Central memory CD8-positive, alpha-beta T cell (primary cell): ENCODE results near the gene FARP1.
A peak's percentile ranks its signal among the peaks of the same experiment; 100 is the strongest.
"Not testable (repeated sequence)": the region's sequence is repeated elsewhere in the genome, so short reads cannot be mapped to it uniquely, and the experiment has no call there.

Source experiments
- ATAC-seq: fragments of 150-1000 bp; cut with Tn5 transposase; replicated peaks from 2 replicates; pipeline ENCODE4 v1.10.0; 2022; ENCODE audit warnings: mild to moderate bottlenecking, moderate FRiP score, moderate number of reproducible peaks; ENCODE audit not compliant: poor library complexity, severe bottlenecking; ENCODE audit errors: extremely low read depth
- DNase-seq, 2 donors: peaks; one replicate each; pipeline ENCODE4 v3.0.0; 2021; ENCODE audit warnings: low spot score in 2 of 2
- H3K27ac Mint-ChIP-seq: one replicate; pipeline ENCODE4 v1.8.0; 2022; ENCODE audit warnings: low read depth, mild to moderate bottlenecking, moderate library complexity, mixed read lengths
- H3K27me3 Mint-ChIP-seq: one replicate; pipeline ENCODE4 v1.8.0; 2022; ENCODE audit warnings: mixed read lengths
- H3K36me3 Mint-ChIP-seq: one replicate; pipeline ENCODE4 v1.8.0; 2022; ENCODE audit warnings: mild to moderate bottlenecking, moderate library complexity, mixed read lengths; ENCODE audit not compliant: insufficient read depth
- H3K4me1 Mint-ChIP-seq: one replicate; pipeline ENCODE4 v1.8.0; 2022; ENCODE audit warnings: mixed read lengths
- H3K4me3 Mint-ChIP-seq: one replicate; pipeline ENCODE4 v1.8.0; 2022; ENCODE audit warnings: mild to moderate bottlenecking, moderate library complexity, mixed read lengths
- H3K9me3 Mint-ChIP-seq: one replicate; pipeline ENCODE4 v1.8.0; 2022; ENCODE audit warnings: mixed read lengths

Gene FARP1

DNA sequence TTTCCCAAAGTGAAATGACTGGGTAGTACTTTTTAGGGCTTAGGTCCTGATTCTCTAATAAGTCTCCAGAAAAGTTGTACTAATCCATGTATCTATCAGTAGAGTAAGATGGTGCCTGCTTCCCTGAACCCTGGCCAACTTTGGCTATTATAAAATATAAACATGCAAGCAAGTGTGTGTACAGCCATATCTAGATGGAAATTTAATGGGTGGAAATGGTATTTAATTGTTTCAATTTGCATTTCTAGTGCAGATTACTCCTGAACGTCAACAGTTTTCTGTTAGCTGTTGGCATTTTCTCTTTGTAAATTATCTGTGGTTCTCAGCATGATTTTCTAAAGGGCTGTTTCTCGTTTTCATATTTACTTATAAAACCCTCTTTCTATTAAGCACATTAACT, 221.3 kb downstream of the FARP1 start:
- no peaks in the 10 kb centered on the region for H3K36me3 Mint-ChIP-seq
- no peak overlapping the region for H3K4me3 Mint-ChIP-seq
- no peak for DNase-seq
- peaks cover 36% of the 10 kb centered on the region for H3K27me3 Mint-ChIP-seq
- no peak overlapping the region for H3K27ac Mint-ChIP-seq
- H3K4me1 Mint-ChIP-seq: no peaks in the 10 kb centered on the region
- no peak for ATAC-seq
- H3K9me3 Mint-ChIP-seq: no peaks in the 10 kb centered on the region

DNA sequence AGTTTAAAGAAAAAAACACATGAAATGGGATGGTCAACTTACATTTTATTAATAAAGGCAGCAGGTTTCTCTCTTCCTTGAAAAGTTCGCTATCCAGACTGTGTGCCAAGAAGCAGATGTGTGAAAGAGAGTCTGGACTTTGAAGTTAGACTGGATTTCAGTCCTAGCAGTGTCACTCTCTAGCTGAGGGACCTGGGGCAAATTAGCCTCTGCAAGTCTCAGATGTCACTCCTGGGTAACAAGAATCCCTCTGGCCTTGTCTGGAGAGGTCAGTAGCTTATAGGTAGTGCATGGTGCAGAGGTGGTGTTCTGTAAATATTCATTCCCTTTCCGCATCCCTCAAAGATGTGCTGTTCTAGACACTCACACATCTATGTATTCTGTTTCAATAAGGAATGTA, 221.8 kb downstream of the FARP1 start:
- Mint-ChIP-seq H3K27me3 (peaks cover 34% of the 10 kb centered on the region), H3K27ac (no peak overlapping the region), H3K4me3 (no peak overlapping the region), H3K9me3 (no peaks in the 10 kb centered on the region), H3K36me3 (no peaks in the 10 kb centered on the region), H3K4me1 (no peaks in the 10 kb centered on the region)
- no peak for ATAC-seq
- DNase-seq: no peak

DNA sequence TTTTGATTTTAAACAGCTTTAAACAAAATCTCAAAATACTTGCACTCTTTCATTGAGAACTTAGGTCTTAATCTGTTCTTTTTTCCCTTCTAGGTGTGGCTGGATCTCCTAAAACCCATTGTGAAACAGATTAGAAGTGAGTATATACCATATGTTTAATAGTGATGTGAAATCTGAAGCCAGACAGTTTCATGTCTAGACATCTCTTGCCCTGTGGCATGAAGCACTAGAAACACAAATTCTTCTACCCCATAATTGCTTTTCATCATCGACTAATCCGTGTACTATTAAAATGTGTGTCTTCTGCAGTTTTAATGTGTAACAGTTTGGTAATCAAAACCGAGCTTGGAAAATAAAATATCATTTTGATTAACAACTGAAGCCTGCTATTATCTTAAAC, 222.4 kb downstream of the FARP1 start:
- Mint-ChIP-seq H3K36me3 (no peaks in the 10 kb centered on the region), H3K27ac (no peak overlapping the region), H3K4me3 (no peak overlapping the region), H3K27me3 (peaks cover 37% of the 10 kb centered on the region), H3K4me1 (no peaks in the 10 kb centered on the region), H3K9me3 (no peaks in the 10 kb centered on the region)
- DNase-seq (no peak), ATAC-seq (no peak)

DNA sequence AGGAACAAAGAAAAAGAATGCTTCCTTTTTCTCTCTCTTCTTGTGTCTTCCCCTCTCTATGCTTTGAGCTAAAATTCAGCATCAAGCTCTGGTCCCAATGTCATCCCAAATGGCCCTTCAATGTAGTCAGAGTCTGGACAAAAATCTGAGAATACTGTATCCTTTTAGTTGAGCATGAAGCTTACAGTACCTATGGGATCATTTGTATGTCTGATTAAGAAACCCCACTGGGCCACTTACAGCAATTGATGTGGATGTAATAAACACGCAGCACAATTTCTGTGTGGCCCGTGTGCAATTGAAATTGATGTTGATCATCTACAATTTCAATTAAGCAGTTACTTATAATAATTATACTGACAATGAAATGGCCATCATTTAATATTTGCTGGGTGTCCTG, 223.1 kb downstream of the FARP1 start:
- DNase-seq (no peak), ATAC-seq (no peak)
- no peak overlapping the region for H3K27ac Mint-ChIP-seq
- H3K9me3 Mint-ChIP-seq: no peaks in the 10 kb centered on the region
- H3K4me3 Mint-ChIP-seq: no peak overlapping the region
- H3K4me1 Mint-ChIP-seq: no peaks in the 10 kb centered on the region
- peaks cover 44% of the 10 kb centered on the region for H3K27me3 Mint-ChIP-seq
- H3K36me3 Mint-ChIP-seq: no peaks in the 10 kb centered on the region

DNA sequence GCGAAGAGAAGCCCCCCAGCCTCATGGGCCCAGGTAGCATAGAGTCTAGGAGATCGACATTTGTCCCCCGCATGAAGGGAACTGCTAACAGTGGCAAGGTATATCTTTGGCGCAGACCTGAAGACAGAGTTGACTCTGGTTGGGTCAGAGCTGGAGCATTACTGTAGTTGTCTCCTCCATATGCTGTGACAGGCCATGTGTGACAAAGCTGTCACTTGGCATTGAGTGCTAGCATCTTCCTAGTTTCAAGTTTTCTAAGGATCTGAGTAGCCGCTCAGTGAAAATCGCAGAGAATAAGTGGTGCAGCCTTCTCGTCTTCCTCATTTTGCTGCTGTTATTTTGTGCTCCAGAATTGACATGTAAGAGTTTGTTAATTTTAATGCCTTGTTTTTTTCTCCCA, 223.5 kb downstream of the FARP1 start:
- Mint-ChIP-seq H3K27me3 (peaks cover 49% of the 10 kb centered on the region), H3K36me3 (no peaks in the 10 kb centered on the region), H3K9me3 (no peaks in the 10 kb centered on the region), H3K27ac (no peak overlapping the region), H3K4me1 (no peaks in the 10 kb centered on the region), H3K4me3 (no peak overlapping the region)
- DNase-seq (no peak), ATAC-seq (no peak)

DNA sequence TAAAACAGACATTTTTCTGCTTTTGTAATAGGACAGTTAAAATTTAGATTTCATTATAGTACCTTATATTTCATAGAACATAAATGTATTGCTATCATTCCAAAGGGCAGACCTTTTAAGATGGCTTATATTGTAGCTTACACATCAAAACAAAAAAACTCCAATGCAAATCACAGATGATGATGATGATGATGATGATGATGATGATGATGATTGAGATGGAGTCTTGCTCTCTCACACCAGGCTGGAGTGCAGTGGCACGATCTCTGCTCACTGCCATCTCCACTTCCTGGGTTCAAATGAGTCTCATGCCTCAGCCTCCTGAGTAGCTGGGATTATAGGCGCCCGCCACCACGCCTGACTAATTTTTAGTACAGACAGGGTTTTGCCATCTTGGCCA, 224.1 kb downstream of the FARP1 start:
- no peaks in the 10 kb centered on the region for H3K4me1 Mint-ChIP-seq

DNA sequence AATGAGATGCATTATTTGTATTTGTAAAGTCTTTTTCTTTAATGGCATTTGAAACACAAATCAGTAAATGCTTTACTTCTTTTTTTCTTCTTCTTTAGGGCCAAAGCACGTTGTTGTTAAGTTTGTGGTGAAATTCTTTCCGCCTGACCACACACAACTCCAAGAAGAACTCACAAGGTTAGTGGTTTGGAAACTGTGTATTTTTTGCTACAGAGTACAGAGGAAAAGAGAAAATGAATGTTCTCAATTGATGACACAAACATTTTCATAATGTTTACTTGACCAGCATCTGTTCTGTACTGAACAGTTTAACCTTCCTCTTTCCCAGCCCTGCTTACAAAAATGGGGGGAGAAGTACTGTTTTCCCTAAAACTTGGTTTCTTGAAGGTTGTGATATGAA, 225.1 kb downstream of the FARP1 start:
- H3K4me1 Mint-ChIP-seq: no peaks in the 10 kb centered on the region
- no peak for DNase-seq
- no peak for ATAC-seq
- H3K27ac Mint-ChIP-seq: no peak overlapping the region
- no peaks in the 10 kb centered on the region for H3K36me3 Mint-ChIP-seq
- no peak overlapping the region for H3K4me3 Mint-ChIP-seq
- H3K9me3 Mint-ChIP-seq: no peaks in the 10 kb centered on the region
- peaks cover 46% of the 10 kb centered on the region for H3K27me3 Mint-ChIP-seq

More for the DNA sequence above, 224.1 kb downstream of the FARP1 start:
- Mint-ChIP-seq H3K27me3 (peaks cover 52% of the 10 kb centered on the region), H3K27ac (no peak overlapping the region), H3K36me3 (no peaks in the 10 kb centered on the region), H3K9me3 (no peaks in the 10 kb centered on the region), H3K4me3 (no peak overlapping the region)
- no peak for DNase-seq
- ATAC-seq: no peak

DNA sequence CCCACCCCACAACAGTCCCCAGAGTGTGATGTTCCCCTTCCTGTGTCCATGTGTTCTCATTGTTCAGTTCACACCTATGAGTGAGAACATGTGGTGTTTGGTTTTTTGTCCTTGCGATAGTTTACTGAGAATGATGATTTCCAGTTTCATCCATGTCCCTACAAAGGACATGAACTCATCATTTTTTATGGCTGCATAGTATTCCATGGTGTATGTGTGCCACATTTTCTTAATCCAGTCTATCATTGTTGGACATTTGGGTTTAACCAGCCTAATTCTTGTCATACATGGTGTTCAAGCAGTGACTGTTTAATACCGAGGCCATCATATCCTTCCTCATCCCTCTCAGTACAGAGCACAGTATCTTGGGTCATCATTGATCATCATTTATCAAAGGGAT, 226.6 kb downstream of the FARP1 start:
- H3K27ac Mint-ChIP-seq, H3K4me1 Mint-ChIP-seq, H3K36me3 Mint-ChIP-seq, H3K4me3 Mint-ChIP-seq, ATAC-seq, H3K9me3 Mint-ChIP-seq, DNase-seq: not testable (repeated sequence)
- H3K27me3 Mint-ChIP-seq: peaks cover 31% of the 10 kb centered on the region

DNA sequence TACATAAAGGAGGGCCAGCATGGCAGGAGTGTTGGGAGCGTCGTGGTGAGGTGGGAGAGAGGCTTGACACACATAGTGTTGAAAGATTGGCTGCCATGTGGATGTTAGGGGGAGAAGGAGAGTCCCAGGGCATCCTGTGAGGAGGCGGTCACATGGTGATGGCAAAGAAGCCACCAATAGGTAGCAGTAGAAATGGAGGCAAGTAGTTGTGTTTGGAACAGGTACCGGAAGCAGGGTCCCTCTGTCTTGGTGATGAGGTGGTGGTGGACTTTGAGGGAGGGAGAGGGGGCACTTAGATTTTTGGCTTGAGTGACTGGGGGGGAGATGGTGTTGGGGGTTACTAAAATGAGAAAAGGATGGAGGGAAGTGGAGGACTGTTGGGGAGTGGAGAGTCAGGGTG, 227.4 kb downstream of the FARP1 start:
- Mint-ChIP-seq H3K4me3 (no peak overlapping the region), H3K4me1 (no peaks in the 10 kb centered on the region), H3K9me3 (no peaks in the 10 kb centered on the region), H3K27ac (no peak overlapping the region), H3K36me3 (no peaks in the 10 kb centered on the region), H3K27me3 (peaks cover 31% of the 10 kb centered on the region)
- no peak for DNase-seq
- no peak for ATAC-seq

DNA sequence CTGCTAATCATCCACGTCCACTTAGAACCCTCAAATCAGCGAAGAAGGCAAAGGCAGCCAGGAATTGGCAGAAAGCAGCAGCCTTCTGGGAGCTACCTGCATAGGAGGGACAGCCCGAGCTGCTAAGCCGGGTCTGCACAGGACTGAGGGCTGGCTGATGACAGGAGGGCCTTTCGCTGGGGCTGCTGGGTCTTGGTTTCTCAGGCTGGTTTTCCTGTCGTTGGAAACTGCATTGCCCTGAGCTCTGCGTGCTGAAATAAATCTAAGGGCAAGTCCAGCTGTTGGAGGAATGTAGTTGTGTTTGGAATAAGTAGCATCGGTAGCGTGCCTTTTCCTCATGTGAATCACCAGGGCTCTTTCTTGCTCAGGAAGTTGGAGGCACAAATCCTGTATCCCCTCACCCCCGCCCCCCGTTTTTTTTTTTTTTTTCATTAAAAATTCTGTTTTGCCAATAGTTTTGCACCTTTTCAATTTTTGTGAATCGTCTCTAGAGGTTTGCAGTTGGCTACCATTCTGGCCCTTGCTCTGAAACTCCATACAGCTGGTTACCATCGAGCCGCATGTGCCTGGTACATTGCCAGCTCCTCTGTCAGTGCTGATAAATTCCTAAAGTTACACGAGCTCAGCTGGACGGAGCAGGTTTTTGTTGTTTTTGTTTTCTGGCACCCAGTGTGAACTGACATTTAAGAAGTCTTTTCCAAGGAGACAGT, 228.1 kb downstream of the FARP1 start:
- no peaks in the 10 kb centered on the region for H3K9me3 Mint-ChIP-seq
- H3K4me3 Mint-ChIP-seq: no peak overlapping the region
- no peak for DNase-seq
- no peak overlapping the region for H3K27ac Mint-ChIP-seq
- H3K36me3 Mint-ChIP-seq: no peaks in the 10 kb centered on the region
- H3K27me3 Mint-ChIP-seq: peaks cover 31% of the 10 kb centered on the region
- H3K4me1 Mint-ChIP-seq: no peaks in the 10 kb centered on the region
- no peak for ATAC-seq

DNA sequence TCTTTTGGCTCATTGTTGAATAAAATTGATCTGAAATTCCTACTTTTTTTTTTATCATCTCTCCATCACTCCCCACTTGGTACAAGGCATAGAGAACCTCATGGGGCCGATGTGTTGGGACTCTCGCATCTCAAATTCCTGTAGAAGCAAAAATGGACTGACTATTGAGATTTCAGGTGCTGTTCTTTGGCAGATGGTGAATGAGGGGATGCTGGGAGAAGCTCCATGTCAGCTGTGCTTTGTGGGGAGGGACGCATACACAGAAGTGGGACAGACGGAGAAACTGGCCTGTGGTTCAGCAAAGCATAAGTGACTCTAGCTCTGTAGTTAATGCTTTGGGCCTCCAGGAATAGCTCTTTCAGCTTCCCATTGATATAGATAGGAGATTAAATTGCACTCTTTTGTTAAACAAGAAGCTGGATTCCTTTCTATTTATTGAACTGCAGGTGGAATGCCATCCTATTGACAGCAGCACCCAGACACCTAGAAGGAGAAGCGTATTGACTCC, 228.7 kb downstream of the FARP1 start:
- H3K27me3 Mint-ChIP-seq: peaks cover 31% of the 10 kb centered on the region
- no peak overlapping the region for H3K4me3 Mint-ChIP-seq
- H3K27ac Mint-ChIP-seq: no peak overlapping the region
- no peaks in the 10 kb centered on the region for H3K36me3 Mint-ChIP-seq
- DNase-seq (no peak), ATAC-seq (no peak)
- H3K9me3 Mint-ChIP-seq: no peaks in the 10 kb centered on the region
- no peaks in the 10 kb centered on the region for H3K4me1 Mint-ChIP-seq

DNA sequence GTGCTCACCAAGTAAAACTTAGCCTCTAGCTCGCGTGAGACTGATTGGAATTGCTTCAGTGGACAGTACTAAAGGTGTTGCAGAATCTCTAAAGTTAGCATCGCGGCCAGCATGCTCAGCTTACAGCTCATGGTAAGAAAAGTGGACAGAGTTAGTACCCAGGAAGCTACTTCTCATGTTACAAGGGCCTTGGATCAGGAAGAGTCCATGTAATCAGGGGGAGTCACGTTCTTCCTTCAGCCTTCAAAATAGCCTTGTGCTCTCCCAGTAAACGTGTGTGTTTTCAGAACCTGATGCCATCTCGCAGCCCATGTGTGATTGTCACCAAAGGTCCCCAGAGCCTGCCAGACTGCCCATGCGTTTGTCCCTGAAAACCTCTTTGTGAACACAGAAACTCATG, 230.0 kb downstream of the FARP1 start:
- no peak for ATAC-seq
- Mint-ChIP-seq H3K27me3 (peaks cover 31% of the 10 kb centered on the region), H3K9me3 (no peaks in the 10 kb centered on the region), H3K4me1 (no peaks in the 10 kb centered on the region), H3K36me3 (no peaks in the 10 kb centered on the region), H3K27ac (no peak overlapping the region), H3K4me3 (no peak overlapping the region)
- DNase-seq: no peak

DNA sequence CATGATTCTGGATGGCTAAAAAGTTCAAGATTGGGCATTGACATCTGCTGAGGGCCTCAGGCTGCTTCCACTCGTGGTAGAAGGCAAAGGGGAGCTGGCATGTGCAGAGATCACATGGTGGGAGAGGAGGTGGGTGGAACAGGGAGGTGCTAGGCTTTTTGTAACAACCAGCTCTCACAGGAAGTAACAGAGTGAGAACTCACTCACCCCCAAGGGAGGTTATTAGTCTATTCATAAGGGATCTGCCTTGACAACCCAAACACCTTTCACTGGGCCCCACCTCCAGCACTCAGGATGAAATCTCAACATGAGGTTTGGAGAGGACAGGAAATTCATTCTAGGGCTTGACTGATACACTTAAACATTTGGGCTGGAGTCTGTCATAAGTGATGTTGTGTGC, 231.9 kb downstream of the FARP1 start:
- ATAC-seq (peak; percentile 14), DNase-seq (no peak)
- H3K4me1 Mint-ChIP-seq: no peaks in the 10 kb centered on the region
- no peak overlapping the region for H3K4me3 Mint-ChIP-seq
- H3K9me3 Mint-ChIP-seq: no peaks in the 10 kb centered on the region
- H3K27me3 Mint-ChIP-seq: peaks cover 27% of the 10 kb centered on the region
- no peaks in the 10 kb centered on the region for H3K36me3 Mint-ChIP-seq
- H3K27ac Mint-ChIP-seq: no peak overlapping the region
